A673 (cell line): ENCODE measurements around the gene NFIB.

Experiments
- CTCF ChIP-seq: fragments of 300-800, 200-600 bp; sonication (generic); conservative IDR thresholded peaks from 2 replicates; pipeline ENCODE4 v1.5.1; 2017; ENCODE audit warnings: low read depth, mild to moderate bottlenecking, antibody characterized with exemption, low read length, moderate library complexity, mixed read lengths
- EZH2 ChIP-seq: fragments of 200-600 bp; sonication (generic); IDR thresholded peaks from 2 replicates; pipeline ENCODE4 v1.6.1; 2017; ENCODE audit warnings: borderline replicate concordance, low read depth, mild to moderate bottlenecking, mixed read lengths, antibody characterized with exemption, low read length; ENCODE audit not compliant: poor library complexity, severe bottlenecking

- TF ChIP-seq CTCF (no peak), EZH2 (no peak)
Observed at GRCh38 chr9:14211564-14211963, 102.4 kb downstream of the NFIB start.
